Spleen (tissue), 11 donors: ENCODE measurements around the gene CSNK1G2. TPM values are rescaled to one million over a fixed set of nuclear protein-coding genes. Genes with fewer than 3 reads are reported as not detected.

Source experiments
- DNase-seq: peaks from one replicate; pipeline ENCODE4 v3.0.0-alpha.2; 2020
- H3K27ac ChIP-seq, 8 donors: fragments of 200-600 bp; sonication (generic) in 7 of 8; 1 replicate in 4 of 8; 2 replicates in 4 of 8; pipeline versions ENCODE4 v1.5.0 to v1.8.0; 2016 to 2021; ENCODE audit warnings: inconsistent platforms in 4 of 8, mild to moderate bottlenecking in 4 of 8, moderate library complexity in 1 of 8
- H3K27me3 ChIP-seq, 7 donors: fragments of 200-600 bp; sonication (generic) in 6 of 7; replicated peaks in 1 of 7; 1 replicate in 4 of 7; 2 replicates in 3 of 7; pipeline versions ENCODE4 v1.5.0 to v1.8.0; 2016 to 2021; ENCODE audit warnings: inconsistent platforms in 3 of 7, mild to moderate bottlenecking in 1 of 7
- H3K36me3 ChIP-seq, 6 donors: fragments of 200-600 bp; sonication (generic) in 5 of 6; 1 replicate in 4 of 6; 2 replicates in 2 of 6; pipeline versions ENCODE4 v1.5.0 to v1.8.0; 2016 to 2021; ENCODE audit warnings: inconsistent platforms in 2 of 6
- H3K4me1 ChIP-seq, 6 donors: fragments of 200-600 bp; sonication (generic) in 5 of 6; 1 replicate in 3 of 6; 2 replicates in 3 of 6; pipeline versions ENCODE4 v1.5.0 to v1.8.0; 2016 to 2021; ENCODE audit warnings: inconsistent platforms in 3 of 6
- H3K4me3 ChIP-seq, 8 donors: fragments of 200-600 bp; sonication (generic) in 7 of 8; 1 replicate in 4 of 8; 2 replicates in 4 of 8; pipeline versions ENCODE4 v1.5.0 to v1.8.0; 2016 to 2021; ENCODE audit warnings: inconsistent platforms in 4 of 8, mild to moderate bottlenecking in 4 of 8, moderate library complexity in 2 of 8
- H3K9me3 ChIP-seq, 8 donors: fragments of 200-600 bp; sonication (generic) in 7 of 8; 1 replicate in 4 of 8; 2 replicates in 4 of 8; pipeline versions ENCODE4 v1.5.0 to v1.8.0; 2016 to 2021; ENCODE audit warnings: inconsistent platforms in 4 of 8
- POLR2A ChIP-seq, 3 donors: fragments of 450-650 bp; IDR thresholded peaks; one replicate each; pipeline ENCODE4 v1.5.1; 2017; ENCODE audit warnings: antibody characterized with exemption in 3 of 3, mild to moderate bottlenecking in 1 of 3
- POLR2AphosphoS5 ChIP-seq, 3 donors: sonication (generic); formaldehyde crosslinking; IDR thresholded peaks; one replicate each; pipeline ENCODE4 v1.5.1; 2017; ENCODE audit warnings: antibody characterized with exemption in 3 of 3
- WGBS, 5 donors: extraction: QIAGEN DNeasy Blood & Tissue Kit in 3 of 5; methylation state at CpG; one replicate each; pipeline versions ENCODE4 v1.1.5 to v1.1.7; 2013 to 2018; 5-methylcytosine and 5-hydroxymethylcytosine counted together
- intact Hi-C: fragments of 100-400 bp; cut with DNase I; formaldehyde crosslinking; loops from one replicate; pipeline ENCODE4 v1.15.0; 2023; ENCODE audit warnings: low total_unique reads
- polyA plus RNA-seq, 3 donors: library from polyadenylated mRNA; stranded (reverse); fragments of 200-250 nt; gene quantifications; one replicate each; pipeline ENCODE4 v1.2.1, GENCODE V29; 2013
- total RNA-seq, 7 donors: library from RNA; depleted of rRNA in 3 of 7; stranded (reverse); fragments of >200 nt in 3 of 7; fragmentation: NEBNext Ultra II Directional in 4 of 7; extraction: Animal tissue kit (Norgen Biotek cat#: 25700) in 4 of 7; gene quantifications; one replicate each; pipeline versions ENCODE4 v1.1.0 to v1.2.1, GENCODE V29; 2016 to 2021
- TF ChIP-seq, protein P1 (sequence below), 11 experiments: fragments of 200-600 bp in 7 of 11; fragments of 450-650 bp in 4 of 11; sonication (generic) in 4 of 11; IDR thresholded peaks in 8 of 11; conservative IDR thresholded peaks in 3 of 11; 1 replicate in 7 of 11; 2 replicates in 4 of 11; pipeline versions ENCODE4 v1.4.0 to v1.8.0; 2016 to 2021; ENCODE audit warnings: antibody characterized with exemption in 11 of 11, inconsistent platforms in 4 of 11, mild to moderate bottlenecking in 1 of 11
- donor health status: healthy with polysubstance abuse.
- donor health status: DM: no; HTN: no; CAD: no; lungs with moderate emphysema.
- donor health status: DM: no; HTN: no; CAD: no.
- donor health status: Bipolar disorder and iron deficiency.
- donor health status: healthy.
- donor health status: DM: no; HTN: no; CAD: no.
- donor health status: DM: yes; HTN: yes; CAD: no.

CSNK1G2 gene
- total and polyA plus RNA-seq, 10 donors, result 52.5 to 120 (median 93.8) TPM

DNA sequence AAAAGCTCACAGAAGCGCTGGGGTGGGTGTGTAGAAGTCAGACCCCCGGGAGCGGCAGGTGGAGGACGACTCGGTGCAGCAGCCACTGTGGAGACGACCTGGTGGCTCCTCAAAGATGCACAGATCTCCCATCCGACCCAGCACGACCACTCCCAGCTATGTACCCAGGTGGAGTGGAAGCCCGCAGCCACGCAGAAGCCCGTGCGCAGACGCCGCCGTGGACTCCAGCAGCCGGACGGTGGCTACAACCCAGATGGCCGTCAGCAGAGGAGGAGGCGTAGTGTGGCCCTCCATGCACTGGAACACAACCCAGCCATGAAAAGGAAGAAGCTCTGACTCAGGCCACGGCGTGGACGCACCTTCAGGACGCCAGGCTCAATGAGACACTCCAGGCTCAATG lies 21.7 kb downstream of the CSNK1G2 start:
- TF ChIP-seq POLR2A (IDR thresholded peaks at IDR 0.05), result no peak
- peak in 1 of 3 donors; percentile 57 for TF ChIP-seq POLR2AphosphoS5 (IDR thresholded peaks at IDR 0.05)
- TF ChIP-seq, protein P1, sequence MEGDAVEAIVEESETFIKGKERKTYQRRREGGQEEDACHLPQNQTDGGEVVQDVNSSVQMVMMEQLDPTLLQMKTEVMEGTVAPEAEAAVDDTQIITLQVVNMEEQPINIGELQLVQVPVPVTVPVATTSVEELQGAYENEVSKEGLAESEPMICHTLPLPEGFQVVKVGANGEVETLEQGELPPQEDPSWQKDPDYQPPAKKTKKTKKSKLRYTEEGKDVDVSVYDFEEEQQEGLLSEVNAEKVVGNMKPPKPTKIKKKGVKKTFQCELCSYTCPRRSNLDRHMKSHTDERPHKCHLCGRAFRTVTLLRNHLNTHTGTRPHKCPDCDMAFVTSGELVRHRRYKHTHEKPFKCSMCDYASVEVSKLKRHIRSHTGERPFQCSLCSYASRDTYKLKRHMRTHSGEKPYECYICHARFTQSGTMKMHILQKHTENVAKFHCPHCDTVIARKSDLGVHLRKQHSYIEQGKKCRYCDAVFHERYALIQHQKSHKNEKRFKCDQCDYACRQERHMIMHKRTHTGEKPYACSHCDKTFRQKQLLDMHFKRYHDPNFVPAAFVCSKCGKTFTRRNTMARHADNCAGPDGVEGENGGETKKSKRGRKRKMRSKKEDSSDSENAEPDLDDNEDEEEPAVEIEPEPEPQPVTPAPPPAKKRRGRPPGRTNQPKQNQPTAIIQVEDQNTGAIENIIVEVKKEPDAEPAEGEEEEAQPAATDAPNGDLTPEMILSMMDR (IDR thresholded peaks at IDR 0.05 in 8 of 11, conservative IDR thresholded peaks at IDR 0.05 in 3 of 11), result no peak
- Histone ChIP-seq H3K27ac (no peak overlapping the region), H3K4me1 (peaks cover 0 to 52% (median 16%) of the 10 kb centered on the region in 6 donors), H3K27me3 (no peaks in the 10 kb centered on the region), H3K36me3 (peaks cover 0 to 81% (median 10%) of the 10 kb centered on the region in 6 donors), H3K9me3 (no peaks in the 10 kb centered on the region), H3K4me3 (no peak overlapping the region)
- 94 to 96% (median 95%) methylated on average over 18 to 23 of the region's 23 CpGs for WGBS, 5 donors
- no peak for DNase-seq
- intact Hi-C loops, result no loop called here

DNA sequence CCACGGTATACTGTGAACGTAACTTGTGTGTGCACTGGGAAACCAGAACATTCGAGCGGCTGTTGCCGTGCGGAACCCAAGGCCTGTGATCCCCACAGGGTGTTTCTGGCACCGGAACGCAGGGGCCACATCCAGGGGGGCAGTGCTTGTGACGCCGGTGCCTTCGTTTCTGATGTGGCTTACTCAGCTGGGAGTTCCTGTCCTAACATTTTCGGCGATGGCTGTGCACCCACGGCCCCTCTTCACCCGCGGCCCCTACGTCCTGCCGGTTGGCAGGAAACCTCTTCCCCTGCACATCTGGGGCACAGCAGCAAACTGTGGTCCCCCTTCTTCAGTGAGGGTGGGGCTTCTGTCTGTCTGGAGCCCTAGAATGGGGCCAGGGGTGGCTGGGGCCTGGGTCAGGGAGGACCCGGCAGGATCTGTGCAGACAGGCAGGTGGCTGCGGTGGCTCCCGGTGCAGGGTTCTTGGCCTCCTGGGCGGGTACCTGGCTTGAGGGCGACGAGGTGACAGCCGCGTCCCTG lies 26.2 kb downstream of the CSNK1G2 start:
- Histone ChIP-seq H3K27ac (peak overlapping the region in 2 of 8 donors; percentile 32 to 56), H3K36me3 (peaks cover 0 to 88% (median 30%) of the 10 kb centered on the region in 6 donors), H3K4me3 (no peak overlapping the region), H3K27me3 (no peaks in the 10 kb centered on the region), H3K4me1 (peaks cover 0 to 41% (median 3%) of the 10 kb centered on the region in 6 donors), H3K9me3 (no peaks in the 10 kb centered on the region)
- intact Hi-C loops, result no loop called here
- 57 to 88% (median 69%) methylated on average over 9 to 26 of the region's 26 CpGs for WGBS, 5 donors
- TF ChIP-seq, protein P1 (IDR thresholded peaks at IDR 0.05 in 8 of 11, conservative IDR thresholded peaks at IDR 0.05 in 3 of 11), result no peak
- no peak for TF ChIP-seq POLR2A (IDR thresholded peaks at IDR 0.05)
- peak in 1 of 3 donors; percentile 63 for TF ChIP-seq POLR2AphosphoS5 (IDR thresholded peaks at IDR 0.05)
- no peak for DNase-seq

DNA sequence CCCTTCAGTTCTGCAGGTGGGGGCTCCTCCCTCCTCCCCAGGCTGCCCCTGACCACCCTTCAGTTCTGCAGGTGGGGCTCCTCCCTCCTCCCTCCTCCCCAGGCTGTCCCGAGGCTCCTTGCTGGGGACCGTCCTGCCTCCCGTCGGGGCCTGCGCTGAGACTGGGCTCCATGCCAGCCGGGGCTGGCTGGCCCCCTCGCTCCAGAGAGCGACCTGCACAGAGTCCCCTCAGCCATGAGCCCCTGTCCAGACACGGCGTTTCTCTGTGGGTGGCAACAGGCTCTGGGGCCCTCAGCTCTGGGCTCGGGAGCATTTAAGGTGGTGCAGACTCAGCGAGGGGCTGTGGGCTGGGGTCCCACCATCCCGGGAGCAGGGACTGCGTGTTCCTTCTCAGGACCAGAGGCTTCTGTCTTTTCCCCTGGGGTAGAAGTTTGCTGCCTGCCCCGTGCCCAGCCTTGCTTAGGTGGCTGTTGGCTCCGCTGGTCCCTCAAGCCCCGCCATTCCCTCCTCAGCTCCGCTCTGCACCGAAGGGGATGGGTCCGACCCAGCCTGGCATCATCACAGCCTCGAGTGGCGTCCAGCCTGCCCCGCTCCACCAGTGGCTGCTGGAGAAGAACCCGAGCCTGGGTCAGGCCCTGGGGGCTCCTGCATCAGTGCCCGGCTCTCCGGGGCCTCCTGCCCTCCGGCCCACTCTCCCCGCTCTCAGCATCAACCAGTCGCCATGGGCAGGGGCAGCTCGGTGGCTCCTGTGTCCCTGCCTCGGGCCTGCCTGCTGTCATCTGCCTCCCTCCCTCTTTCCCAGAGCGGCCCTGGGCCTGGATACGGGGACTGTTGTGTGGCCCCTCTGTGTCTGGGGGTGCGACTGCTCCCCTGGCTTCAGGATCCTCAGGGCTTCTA lies 27.6 kb downstream of the CSNK1G2 start:
- DNase-seq, result no peak
- intact Hi-C loops, result no loop called here
- Histone ChIP-seq H3K9me3 (no peaks in the 10 kb centered on the region), H3K4me1 (peaks cover 0 to 45% (median 2%) of the 10 kb centered on the region in 6 donors), H3K36me3 (peaks cover 0 to 88% (median 22%) of the 10 kb centered on the region in 6 donors), H3K4me3 (no peak overlapping the region), H3K27me3 (no peaks in the 10 kb centered on the region), H3K27ac (no peak overlapping the region)
- 87 to 93% (median 89%) methylated on average over 23 to 34 of the region's 34 CpGs for WGBS, 5 donors
- TF ChIP-seq POLR2AphosphoS5 (IDR thresholded peaks at IDR 0.05), result peak in 1 of 3 donors; percentile 18
- no peak for TF ChIP-seq POLR2A (IDR thresholded peaks at IDR 0.05)

DNA sequence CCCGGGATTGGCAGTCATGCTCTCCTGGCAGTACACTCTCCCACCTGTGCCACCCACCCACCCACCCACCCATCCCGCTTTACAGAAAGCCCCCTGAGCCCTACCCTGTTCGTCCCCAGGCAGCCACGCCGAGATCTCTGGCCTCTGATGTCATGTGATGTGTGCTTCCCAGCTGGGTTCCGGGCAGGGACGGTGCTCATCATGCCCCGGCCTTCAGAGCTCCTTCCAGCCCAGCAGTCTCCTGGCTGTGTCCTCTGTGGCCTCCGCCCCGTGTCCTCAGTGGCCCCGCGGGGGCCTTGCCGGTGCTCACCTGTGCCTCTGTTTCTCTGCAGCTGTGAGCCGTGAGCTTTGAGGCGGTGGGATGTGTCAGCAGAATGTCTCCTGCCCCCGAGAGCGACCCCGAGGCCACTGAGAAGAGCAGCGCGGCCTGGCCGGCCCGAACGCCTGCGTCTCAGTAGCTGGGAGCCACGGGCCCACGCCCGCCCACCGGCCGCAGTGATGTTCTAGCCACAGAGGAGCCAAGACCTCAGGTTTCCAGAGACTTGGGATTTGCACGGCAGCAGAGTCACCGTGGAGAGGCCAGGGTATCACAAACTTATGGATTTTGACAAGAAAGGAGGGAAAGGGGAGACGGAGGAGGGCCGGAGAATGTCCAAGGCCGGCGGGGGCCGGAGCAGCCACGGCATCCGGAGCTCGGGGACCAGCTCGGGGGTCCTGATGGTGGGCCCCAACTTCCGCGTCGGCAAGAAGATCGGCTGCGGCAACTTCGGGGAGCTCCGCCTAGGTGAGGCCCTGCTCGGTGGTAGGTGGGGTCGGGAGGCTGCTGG lies 28.4 kb downstream of the CSNK1G2 start:
- H3K4me1 ChIP-seq, result peaks cover 0 to 45% (median 2%) of the 10 kb centered on the region in 6 donors
- 92 to 96% (median 95%) methylated on average over 39 to 49 of the region's 49 CpGs for WGBS, 5 donors
- intact Hi-C loops, result no loop called here
- H3K27me3 ChIP-seq, result no peaks in the 10 kb centered on the region
- DNase-seq, result no peak
- H3K4me3 ChIP-seq, result no peak overlapping the region
- no peaks in the 10 kb centered on the region for H3K9me3 ChIP-seq
- H3K27ac ChIP-seq, result no peak overlapping the region
- H3K36me3 ChIP-seq, result peaks cover 0 to 89% (median 26%) of the 10 kb centered on the region in 6 donors
- TF ChIP-seq POLR2AphosphoS5 (IDR thresholded peaks at IDR 0.05), result no peak
- no peak for TF ChIP-seq POLR2A (IDR thresholded peaks at IDR 0.05)
- TF ChIP-seq, protein P1 (IDR thresholded peaks at IDR 0.05 in 8 of 11, conservative IDR thresholded peaks at IDR 0.05 in 3 of 11), result no peak
